Fibroblast of skin of right biceps (primary cell): ENCODE measurements around the gene C3orf20.

Experiments
- DNase-seq: peaks from one replicate; pipeline ENCODE4 v3.0.0-alpha.2; 2013

The C3orf20 gene

GRCh38 chr3:14651440-14652251 lies 23.3 kb upstream of the C3orf20 start, which contains the start of gene CCDC174:
CCDC174 (plus strand) TSS chr3:14651762; CDS start chr3:14651837, 75 bp downstream.
- peak; percentile 99 for DNase-seq

DNA sequence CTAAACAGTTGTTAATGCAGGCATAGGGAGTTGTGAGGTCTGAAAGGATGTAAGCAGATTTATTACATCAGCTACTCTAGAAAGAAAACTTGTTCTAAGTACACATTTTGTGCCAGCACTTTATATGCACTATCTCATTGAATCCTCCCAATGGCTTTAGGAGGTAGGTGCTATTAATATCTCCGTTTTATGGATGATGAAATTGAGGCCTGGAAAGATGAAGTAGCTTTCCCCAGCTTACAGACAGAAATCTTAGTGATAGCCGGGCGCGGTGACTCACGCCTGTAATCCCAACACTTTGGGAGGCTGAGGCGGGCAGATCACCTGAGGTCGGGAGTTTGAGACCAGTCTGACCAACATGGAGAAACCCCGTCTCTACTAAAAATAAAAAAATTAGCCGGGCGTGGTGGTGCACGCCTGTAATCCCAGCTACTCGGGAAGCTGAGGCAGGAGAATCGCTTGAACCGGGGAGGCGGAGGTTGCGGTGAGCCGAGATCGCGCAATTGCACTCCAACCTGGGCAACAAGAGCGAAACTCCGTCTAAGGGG lies 22.5 kb upstream of the C3orf20 start:
- peak; percentile 41 for DNase-seq

- no peak for DNase-seq
Measured at GRCh38 chr3:14657579-14657978, 17.4 kb upstream of the C3orf20 start.

GRCh38 chr3:14658978-14659377 lies 16.0 kb upstream of the C3orf20 start:
- no peak for DNase-seq

DNA sequence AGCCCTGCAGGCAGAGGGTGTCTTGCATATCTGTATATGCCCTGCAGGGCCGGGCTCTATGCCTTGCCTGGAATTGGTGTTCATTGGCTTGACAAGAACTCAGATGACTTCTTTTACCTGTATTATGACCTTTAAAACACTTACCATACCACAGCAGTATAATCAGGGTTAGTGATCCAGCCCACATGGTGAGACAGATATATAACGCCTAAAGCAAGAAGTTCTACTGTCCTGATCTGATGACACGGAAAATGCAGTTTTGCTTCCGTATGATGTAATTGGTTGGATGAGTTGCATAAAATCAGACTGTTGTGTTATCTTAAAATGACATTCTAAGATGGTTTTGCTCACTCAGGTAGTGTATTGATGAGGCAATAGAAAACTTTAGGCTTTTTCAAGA lies 14.0 kb upstream of the C3orf20 start:
- no peak for DNase-seq

DNA sequence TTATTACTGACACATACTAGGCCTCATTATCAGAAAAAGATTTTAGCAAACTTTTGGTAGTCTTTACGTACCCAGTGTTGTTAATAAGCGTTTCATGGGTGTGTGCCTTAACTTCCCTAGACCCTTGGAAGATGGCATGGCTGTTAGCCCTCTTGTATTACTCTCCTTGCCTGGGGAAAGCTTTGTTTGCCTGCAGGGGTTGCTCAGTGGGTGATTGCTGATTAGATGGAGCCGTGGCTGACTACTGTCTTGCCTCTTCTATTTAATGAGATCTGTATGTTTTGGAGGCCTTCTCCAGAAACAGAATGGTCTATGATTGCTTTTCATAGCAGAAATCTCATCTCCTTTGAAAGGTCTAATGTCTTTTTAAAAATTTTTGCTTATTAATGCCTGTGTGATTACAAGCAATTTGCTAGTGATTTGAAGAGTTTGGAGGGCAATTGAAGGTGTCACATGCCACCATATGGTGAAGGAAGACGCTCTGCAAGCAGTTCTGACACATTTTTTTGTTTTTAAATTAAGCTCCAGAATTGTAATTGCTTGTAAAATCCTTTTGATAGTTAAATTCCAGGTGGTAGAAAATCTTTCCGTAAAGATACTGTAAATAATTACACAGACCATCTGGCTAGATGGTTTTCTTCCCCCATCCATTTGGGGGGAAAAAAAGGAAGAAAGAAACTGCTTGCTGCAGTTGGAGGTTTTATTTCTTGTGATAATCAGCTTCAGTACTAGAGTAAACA lies 11.4 kb upstream of the C3orf20 start:
- DNase-seq, result no peak

GRCh38 chr3:14664170-14664569 lies 10.8 kb upstream of the C3orf20 start:
- DNase-seq, result no peak

GRCh38 chr3:14672588-14672987 lies 2.4 kb upstream of the C3orf20 start:
- DNase-seq, result no peak

DNA sequence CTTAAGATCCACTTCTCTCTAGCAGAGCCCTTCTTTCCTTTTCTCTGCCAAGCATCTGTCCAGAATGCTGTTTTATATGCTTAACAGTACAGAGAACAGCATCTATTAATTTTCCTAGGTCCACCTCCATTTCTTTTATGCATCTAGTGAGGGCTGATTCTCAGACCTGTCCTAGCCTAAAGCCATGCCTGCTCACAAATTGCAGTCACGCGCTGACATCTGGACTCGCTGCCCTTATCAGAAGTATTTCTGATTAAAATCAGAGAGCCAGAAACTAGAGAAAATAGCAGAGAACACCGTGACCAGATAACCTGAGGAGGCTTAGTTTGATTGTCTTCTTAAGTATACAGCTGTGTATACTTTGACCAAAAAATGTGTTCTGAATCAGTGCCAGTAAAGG lies 1.9 kb downstream of the C3orf20 start:
- no peak for DNase-seq

DNA sequence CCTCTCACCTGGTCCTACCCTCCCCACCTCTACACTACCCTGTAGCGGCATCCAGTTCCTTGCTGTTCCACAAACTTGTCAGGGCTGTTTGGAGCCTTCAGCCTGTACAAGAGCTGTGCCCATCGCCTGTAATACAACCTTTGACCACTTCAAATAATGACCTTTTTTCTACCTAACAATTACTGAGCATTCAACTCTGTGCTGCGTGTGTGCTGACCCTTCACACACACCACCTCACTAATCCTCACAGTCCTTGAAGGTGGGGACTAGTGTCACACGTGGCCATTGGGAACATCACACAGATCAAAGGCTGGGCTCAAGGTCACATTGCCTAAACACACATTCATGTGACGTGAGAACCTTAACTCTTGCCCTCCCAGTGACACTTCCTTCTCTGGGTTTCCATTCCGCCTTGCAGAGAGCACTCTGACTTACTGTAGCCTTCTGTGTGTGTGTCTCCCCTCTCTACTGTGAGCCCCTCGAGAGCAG lies 3.1 kb downstream of the C3orf20 start:
- DNase-seq, result no peak

- DNase-seq, result no peak
Measured at GRCh38 chr3:14680115-14680514, 5.2 kb downstream of the C3orf20 start.

DNA sequence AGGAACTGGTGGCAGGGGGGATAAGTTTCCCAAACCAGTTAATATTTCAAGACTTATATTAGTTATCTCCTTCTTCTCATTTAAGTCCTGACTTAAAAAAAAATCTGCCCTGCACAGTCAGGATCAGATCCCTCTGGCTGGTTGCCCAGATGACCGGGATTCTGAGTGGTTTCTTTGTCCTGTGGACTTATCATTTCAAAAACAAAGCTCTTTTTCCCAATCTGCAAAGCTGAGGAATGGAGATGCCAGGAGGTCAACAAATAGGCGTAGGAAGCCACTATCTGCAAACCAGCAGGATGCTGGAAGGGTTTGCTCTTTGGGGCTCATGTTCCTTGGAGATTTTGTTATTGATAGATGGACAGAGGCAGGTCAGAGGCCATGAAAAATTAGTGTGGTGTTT lies 5.8 kb downstream of the C3orf20 start:
- no peak for DNase-seq

DNA sequence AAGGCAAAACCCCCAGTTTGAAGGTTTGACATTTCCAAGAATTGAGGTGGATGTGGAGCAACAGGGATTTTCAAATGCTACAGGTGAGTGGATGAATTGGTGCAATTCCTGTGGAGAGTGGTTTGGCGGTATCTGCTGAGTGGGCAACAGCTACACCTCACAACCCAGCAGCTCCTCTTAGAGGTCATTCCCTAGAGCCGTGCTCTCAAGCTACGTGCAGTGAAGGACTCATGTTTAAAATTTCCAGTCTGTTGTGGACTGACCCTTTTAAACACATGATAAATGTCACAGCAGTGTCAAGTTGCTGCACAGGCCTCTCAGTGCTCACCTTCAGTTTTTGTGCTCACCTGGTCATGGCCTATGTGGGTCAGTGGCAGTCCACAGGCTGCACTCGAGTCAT lies 9.5 kb downstream of the C3orf20 start:
- DNase-seq, result no peak

- DNase-seq, result no peak
Measured at GRCh38 chr3:14685179-14685578, 10.2 kb downstream of the C3orf20 start.

DNA sequence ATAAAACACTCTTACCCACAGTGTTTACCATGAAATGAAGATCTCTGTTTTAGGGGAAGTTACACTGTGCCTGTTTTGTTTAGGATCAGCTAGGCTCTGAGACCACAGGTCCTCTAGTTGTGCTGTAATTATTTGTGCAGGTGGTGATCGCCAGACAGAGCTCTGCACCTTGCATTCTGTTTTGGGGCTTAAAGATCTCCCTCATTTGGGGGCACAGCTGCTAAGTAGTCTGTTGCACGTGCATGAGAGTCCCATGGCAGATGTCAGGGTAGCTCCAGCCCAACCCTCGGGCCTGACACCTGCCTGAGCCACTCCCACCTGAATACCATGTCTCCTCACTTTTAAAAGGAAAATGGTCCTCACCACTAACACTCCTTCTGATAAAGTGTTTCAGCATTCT lies 12.4 kb downstream of the C3orf20 start:
- DNase-seq, result no peak

GRCh38 chr3:14688525-14688924 lies 13.6 kb downstream of the C3orf20 start:
- no peak for DNase-seq

DNA sequence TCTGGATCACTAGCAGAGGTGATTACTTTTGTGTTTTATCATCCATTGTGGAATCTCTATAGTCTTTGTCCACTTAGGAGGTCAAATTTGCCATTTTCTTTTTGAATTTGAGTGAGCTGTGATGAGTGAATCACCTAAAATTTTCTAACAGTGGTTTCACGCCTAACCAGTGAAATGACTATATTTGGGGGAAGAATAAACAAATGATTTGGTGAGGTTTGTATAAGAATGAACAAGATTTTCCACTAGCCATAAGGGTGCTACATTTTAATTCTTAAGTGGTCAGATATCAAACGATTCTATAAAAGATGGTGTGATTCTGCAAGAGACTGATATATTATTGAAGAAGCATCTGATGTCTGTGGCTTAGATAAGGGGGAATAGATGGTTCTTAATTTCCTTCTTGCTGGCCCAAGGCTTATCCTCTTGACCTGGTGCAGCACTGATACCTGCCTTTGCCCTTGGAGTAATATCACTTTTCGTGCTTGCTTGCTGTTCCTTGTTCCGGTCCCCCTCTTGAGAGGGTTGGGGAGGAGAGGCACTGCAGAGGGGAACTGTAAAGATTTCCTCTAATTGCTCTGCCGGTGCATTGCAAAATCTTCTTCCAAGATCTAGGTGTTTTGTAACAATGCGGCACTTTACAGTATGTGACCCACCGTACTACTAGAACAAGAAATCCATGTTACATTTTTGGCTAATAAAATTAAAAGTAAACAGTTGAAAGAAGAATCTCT lies 14.5 kb downstream of the C3orf20 start:
- DNase-seq, result no peak

GRCh38 chr3:14691239-14691638 lies 16.3 kb downstream of the C3orf20 start:
- DNase-seq, result no peak

- no peak for DNase-seq
Measured at GRCh38 chr3:14691719-14692118, 16.8 kb downstream of the C3orf20 start.

DNA sequence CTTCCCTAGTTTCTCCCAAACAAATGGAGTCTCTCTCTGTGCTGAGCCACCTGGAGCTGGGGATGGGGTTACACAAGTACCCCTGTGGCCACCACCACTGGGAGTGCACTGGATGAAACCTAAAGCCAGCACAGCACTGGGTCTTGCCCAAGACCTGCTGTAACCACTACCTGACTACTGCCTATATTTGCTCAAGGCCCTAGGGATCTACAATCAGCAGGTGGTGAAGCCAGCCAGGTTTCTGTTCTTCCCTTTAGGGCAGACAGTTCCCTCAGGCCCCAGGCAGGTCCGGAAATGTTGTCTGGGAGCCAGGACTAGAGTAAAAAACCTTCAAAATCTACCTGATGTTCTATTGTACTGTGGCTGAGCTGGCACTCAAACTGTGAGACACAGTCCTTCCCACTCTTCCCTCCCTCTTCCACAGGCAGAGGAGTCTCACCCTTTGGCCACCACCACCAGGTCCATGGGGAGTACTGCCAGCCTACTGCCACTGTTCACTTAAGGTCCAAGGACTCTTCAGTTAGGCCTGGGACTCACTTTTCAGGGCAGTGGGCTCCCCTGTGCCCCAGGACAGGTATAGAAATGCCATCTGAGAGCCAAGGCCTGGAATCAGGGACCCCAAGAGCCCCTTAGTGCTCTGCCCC lies 23.8 kb downstream of the C3orf20 start:
- no peak for DNase-seq

DNA sequence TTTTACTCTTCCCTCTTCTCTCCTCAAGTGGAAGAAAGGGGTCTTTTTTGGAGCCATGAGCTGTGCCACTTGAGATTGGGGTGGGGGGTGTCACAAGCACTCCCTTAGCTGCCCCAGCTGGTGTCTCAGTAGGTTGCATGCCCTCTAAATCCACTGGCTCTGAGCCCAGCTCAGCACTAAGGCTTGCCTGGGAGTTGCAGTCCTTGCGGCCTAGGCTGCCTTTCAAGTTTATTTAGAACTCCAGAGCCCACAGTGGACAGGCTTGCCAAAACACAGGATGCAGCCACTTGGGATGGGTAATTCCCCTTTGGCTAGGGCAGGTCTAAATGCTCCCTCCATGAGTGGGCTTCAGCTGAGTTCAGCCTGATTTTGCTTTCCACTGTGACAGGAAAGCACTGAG lies 24.7 kb downstream of the C3orf20 start:
- DNase-seq, result no peak

GRCh38 chr3:14700891-14701290 lies 25.9 kb downstream of the C3orf20 start:
- no peak for DNase-seq

GRCh38 chr3:14701676-14702075 lies 26.7 kb downstream of the C3orf20 start:
- DNase-seq, result no peak
